Parathyroid adenoma (tissue), 2 donors: ENCODE measurements around the gene PLA1A.

Source experiments
- H2AFZ ChIP-seq: fragments of 300-600 bp; sonication (generic); one replicate; pipeline ENCODE4 v1.7.0; 2017; ENCODE audit warnings: antibody characterized with exemption, mild to moderate bottlenecking
- H3K27ac ChIP-seq: fragments of 300-600 bp; sonication (generic); one replicate; pipeline ENCODE4 v1.7.0; 2017
- H3K27me3 ChIP-seq: fragments of 300-600 bp; sonication (generic); one replicate; pipeline ENCODE4 v1.7.0; 2017; ENCODE audit warnings: low read length; ENCODE audit not compliant: control insufficient read depth, insufficient read depth
- H3K36me3 ChIP-seq: fragments of 300-600 bp; sonication (generic); one replicate; pipeline ENCODE4 v1.7.0; 2017; ENCODE audit warnings: low read length; ENCODE audit not compliant: control insufficient read depth, insufficient read depth
- H3K4me1 ChIP-seq: fragments of 300-600 bp; sonication (generic); one replicate; pipeline ENCODE4 v1.7.0; 2017; ENCODE audit warnings: control low read depth
- H3K4me2 ChIP-seq: fragments of 300-600 bp; sonication (generic); one replicate; pipeline ENCODE4 v1.7.0; 2017; ENCODE audit warnings: low read length
- H3K4me3 ChIP-seq: fragments of 300-600 bp; sonication (generic); one replicate; pipeline ENCODE4 v1.7.0; 2017; ENCODE audit warnings: low read depth, low read length
- H3K79me2 ChIP-seq: fragments of 300-600 bp; sonication (generic); one replicate; pipeline ENCODE4 v1.7.0; 2017; ENCODE audit warnings: control low read depth
- H3K9ac ChIP-seq: fragments of 300-600 bp; sonication (generic); one replicate; pipeline ENCODE4 v1.7.0; 2017; ENCODE audit warnings: mild to moderate bottlenecking
- H3K9me3 ChIP-seq: fragments of 300-600 bp; sonication (generic); one replicate; pipeline ENCODE4 v1.7.0; 2017; ENCODE audit warnings: low read length; ENCODE audit not compliant: control insufficient read depth
- TF ChIP-seq, protein P1 (sequence below): fragments of 300-600 bp; sonication (generic); IDR thresholded peaks from one replicate; pipeline ENCODE4 v1.7.0; 2017; ENCODE audit warnings: antibody characterized with exemption, mild to moderate bottlenecking
- donor health status: primary hyperparathyroidism.

Gene PLA1A

DNA sequence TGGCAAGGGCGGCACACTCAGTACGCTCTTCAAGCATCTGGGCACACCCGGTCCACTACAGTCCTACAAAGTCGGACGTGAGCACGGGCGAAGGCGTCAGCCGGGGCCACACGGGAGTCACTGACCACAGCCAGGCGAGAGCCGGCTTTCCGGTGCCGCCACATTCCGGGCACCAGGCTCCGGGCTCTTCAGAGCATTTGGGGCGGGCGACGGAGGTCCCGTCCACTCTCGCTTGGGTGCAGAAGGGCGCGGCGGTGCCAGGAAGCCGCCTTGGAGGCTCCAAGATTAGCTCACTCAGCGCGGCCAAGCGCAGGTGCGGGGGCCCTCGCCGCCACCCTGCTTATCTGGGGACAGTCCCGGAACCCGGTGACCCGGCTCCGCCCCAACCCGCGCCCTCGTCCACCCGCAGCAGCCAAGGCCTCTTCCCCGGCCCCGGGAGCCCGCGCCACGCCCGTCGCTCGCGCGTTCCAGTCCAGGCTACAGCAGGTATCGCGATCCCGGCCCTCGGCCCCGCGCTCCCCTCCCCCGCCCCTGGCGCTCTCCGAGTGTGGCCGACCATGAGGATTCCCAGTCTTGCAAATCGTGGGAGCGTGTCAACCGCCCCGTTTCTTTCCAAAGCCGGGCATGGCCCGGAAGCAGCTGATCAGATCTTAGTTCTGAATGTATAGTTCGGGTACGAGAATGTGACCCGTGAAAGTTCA is 18.2 kb upstream of the PLA1A start, which contains the start of gene ADPRH:
TSS of gene ADPRH (plus strand) at position 127 of the 701 bp plus-strand sequence. CDS start 2,678 bp downstream, outside the sequence.
- Histone ChIP-seq H2AFZ (peak within 1 kb of the TSS; percentile 94), H3K9ac (no peak within 1 kb of the TSS), H3K9me3 (no peaks in the 10 kb centered on the region), H3K4me3 (peak within 1 kb of the TSS; percentile 52), H3K27me3 (no peaks in the 10 kb centered on the region), H3K4me2 (peak within 1 kb of the TSS; percentile 93), H3K27ac (peak within 1 kb of the TSS; percentile 85), H3K4me1 (peaks cover 9% of the 10 kb centered on the region), H3K36me3 (no peaks in the 10 kb centered on the region), H3K79me2 (no peaks in the 10 kb centered on the region)
- TF ChIP-seq, protein P1, sequence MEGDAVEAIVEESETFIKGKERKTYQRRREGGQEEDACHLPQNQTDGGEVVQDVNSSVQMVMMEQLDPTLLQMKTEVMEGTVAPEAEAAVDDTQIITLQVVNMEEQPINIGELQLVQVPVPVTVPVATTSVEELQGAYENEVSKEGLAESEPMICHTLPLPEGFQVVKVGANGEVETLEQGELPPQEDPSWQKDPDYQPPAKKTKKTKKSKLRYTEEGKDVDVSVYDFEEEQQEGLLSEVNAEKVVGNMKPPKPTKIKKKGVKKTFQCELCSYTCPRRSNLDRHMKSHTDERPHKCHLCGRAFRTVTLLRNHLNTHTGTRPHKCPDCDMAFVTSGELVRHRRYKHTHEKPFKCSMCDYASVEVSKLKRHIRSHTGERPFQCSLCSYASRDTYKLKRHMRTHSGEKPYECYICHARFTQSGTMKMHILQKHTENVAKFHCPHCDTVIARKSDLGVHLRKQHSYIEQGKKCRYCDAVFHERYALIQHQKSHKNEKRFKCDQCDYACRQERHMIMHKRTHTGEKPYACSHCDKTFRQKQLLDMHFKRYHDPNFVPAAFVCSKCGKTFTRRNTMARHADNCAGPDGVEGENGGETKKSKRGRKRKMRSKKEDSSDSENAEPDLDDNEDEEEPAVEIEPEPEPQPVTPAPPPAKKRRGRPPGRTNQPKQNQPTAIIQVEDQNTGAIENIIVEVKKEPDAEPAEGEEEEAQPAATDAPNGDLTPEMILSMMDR, result no peak

GRCh38 chr3:119580067-119580760 is 17.5 kb upstream of the PLA1A start:
- Histone ChIP-seq H3K4me3 (peak overlapping the region; percentile 52), H3K79me2 (no peaks in the 10 kb centered on the region), H3K27me3 (no peaks in the 10 kb centered on the region), H3K9me3 (no peaks in the 10 kb centered on the region), H3K9ac (no peak overlapping the region), H2AFZ (peak overlapping the region; percentile 94), H3K27ac (peak overlapping the region; percentile 85), H3K4me1 (peaks cover 9% of the 10 kb centered on the region), H3K4me2 (peak overlapping the region; percentile 93), H3K36me3 (no peaks in the 10 kb centered on the region)
- TF ChIP-seq, protein P1, result no peak

DNA sequence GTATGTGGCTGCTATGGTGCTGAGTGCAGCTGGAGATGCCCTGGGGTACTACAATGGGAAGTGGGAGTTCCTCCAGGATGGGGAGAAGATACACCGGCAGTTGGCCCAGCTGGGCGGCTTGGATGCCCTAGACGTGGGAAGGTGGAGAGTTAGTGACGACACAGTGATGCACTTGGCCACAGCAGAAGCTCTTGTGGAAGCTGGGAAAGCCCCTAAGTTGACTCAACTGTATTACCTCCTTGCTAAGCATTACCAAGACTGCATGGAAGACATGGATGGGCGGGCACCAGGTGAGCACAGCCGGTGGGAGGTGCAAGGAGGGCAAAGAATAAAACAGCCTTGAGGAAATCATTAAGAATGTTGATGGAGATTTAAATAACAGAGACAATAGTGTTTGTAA is 15.5 kb upstream of the PLA1A start:
- H3K36me3 ChIP-seq, result no peaks in the 10 kb centered on the region
- no peaks in the 10 kb centered on the region for H3K9me3 ChIP-seq
- TF ChIP-seq, protein P1, result no peak
- no peak overlapping the region for H3K27ac ChIP-seq
- H3K4me2 ChIP-seq, result no peak overlapping the region
- H3K27me3 ChIP-seq, result no peaks in the 10 kb centered on the region
- no peaks in the 10 kb centered on the region for H3K79me2 ChIP-seq
- H3K4me3 ChIP-seq, result no peak overlapping the region
- H3K4me1 ChIP-seq, result peaks cover 9% of the 10 kb centered on the region
- H2AFZ ChIP-seq, result no peak overlapping the region
- H3K9ac ChIP-seq, result no peak overlapping the region

DNA sequence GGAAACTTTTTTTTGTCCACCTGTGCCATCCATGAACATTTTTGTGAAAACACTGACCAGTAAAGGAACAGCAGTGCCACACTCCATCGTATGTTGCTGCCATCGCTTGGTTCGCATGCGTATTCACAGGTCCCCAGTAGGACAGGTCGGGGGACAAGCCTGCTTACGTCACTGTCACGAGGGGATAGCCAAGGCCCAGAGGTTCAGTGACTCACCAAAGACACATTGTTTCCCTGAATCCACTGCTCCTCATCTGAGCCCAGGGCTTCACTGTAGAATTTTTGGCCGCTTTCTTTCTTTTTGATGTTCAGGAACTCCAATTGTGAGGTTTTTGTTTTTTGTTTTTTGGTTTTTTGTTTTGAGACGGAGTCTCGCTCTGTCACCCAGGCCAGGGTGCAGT is 12.5 kb upstream of the PLA1A start:
- no peak overlapping the region for H3K9ac ChIP-seq
- H3K4me2 ChIP-seq, result no peak overlapping the region
- H3K27ac ChIP-seq, result no peak overlapping the region
- H2AFZ ChIP-seq, result no peak overlapping the region
- no peaks in the 10 kb centered on the region for H3K9me3 ChIP-seq
- H3K27me3 ChIP-seq, result no peaks in the 10 kb centered on the region
- no peaks in the 10 kb centered on the region for H3K36me3 ChIP-seq
- no peak overlapping the region for H3K4me3 ChIP-seq
- peaks cover 5% of the 10 kb centered on the region for H3K4me1 ChIP-seq
- no peaks in the 10 kb centered on the region for H3K79me2 ChIP-seq
- TF ChIP-seq, protein P1, result no peak
